Measurements from ENCODE around the gene SRGAP3.

- TF ChIP-seq CTCF (conservative IDR thresholded peaks at IDR 0.05 in 1 of 2, IDR thresholded peaks at IDR 0.05 in 1 of 2; ENCODE audit: low read depth in 1 of 2, low read length in 2 of 2) (no peak), EZH2 (IDR thresholded peaks at IDR 0.05; ENCODE audit: low read length, missing control alignments) (no peak)
Observed at GRCh38 chr3:9087831-9088413, 161.5 kb downstream of the SRGAP3 start.
